HG03378 (cell line): ENCODE results near the gene DMD.
"Not testable (repeated sequence)": the region's sequence is repeated elsewhere in the genome, so short reads cannot be mapped to it uniquely, and the experiment has no call there.

ENCODE experiments used
- ATAC-seq: cut with Tn5 transposase; IDR thresholded peaks from one replicate; pipeline ENCODE4 v1.9.1; 2021; ENCODE audit warnings: mild to moderate bottlenecking, moderate library complexity; ENCODE audit not compliant: unreplicated experiment

The DMD gene

GRCh38 chrX:31649201-31649600 lies 1562.1 kb downstream of the DMD start:
- ATAC-seq, result no peak

GRCh38 chrX:31633349-31633748 lies 1578.0 kb downstream of the DMD start:
- no peak for ATAC-seq

- no peak for ATAC-seq
Measured at GRCh38 chrX:31629195-31629594, 1582.2 kb downstream of the DMD start.

GRCh38 chrX:31609130-31609529 lies 1602.2 kb downstream of the DMD start:
- no peak for ATAC-seq

- ATAC-seq, result no peak
Measured at GRCh38 chrX:31608638-31609037, 1602.7 kb downstream of the DMD start.

GRCh38 chrX:31606771-31607170 lies 1604.6 kb downstream of the DMD start:
- ATAC-seq, result no peak

- ATAC-seq, result peak; percentile 94
Measured at GRCh38 chrX:31604629-31605221, 1606.6 kb downstream of the DMD start.

- no peak for ATAC-seq
Measured at GRCh38 chrX:31603411-31604120, 1607.8 kb downstream of the DMD start.

- ATAC-seq, result no peak
Measured at GRCh38 chrX:31600823-31601222, 1610.5 kb downstream of the DMD start.

GRCh38 chrX:31593353-31593752 lies 1618.0 kb downstream of the DMD start:
- ATAC-seq, result no peak

- no peak for ATAC-seq
Measured at GRCh38 chrX:31591355-31591754, 1620.0 kb downstream of the DMD start.

- ATAC-seq, result no peak
Measured at GRCh38 chrX:31590581-31591114, 1620.7 kb downstream of the DMD start.

GRCh38 chrX:31589503-31589902 lies 1621.8 kb downstream of the DMD start:
- ATAC-seq, result no peak

GRCh38 chrX:31588355-31588754 lies 1623.0 kb downstream of the DMD start:
- no peak for ATAC-seq

- not testable (repeated sequence) for ATAC-seq
Measured at GRCh38 chrX:31583892-31584291, 1627.5 kb downstream of the DMD start.

GRCh38 chrX:31580726-31581125 lies 1630.6 kb downstream of the DMD start:
- no peak for ATAC-seq

GRCh38 chrX:31580227-31580626 lies 1631.1 kb downstream of the DMD start:
- ATAC-seq, result no peak

GRCh38 chrX:31572360-31572759 lies 1639.0 kb downstream of the DMD start:
- ATAC-seq, result no peak

- ATAC-seq, result no peak
Measured at GRCh38 chrX:31570658-31571057, 1640.7 kb downstream of the DMD start.

- ATAC-seq, result no peak
Measured at GRCh38 chrX:31563792-31564191, 1647.6 kb downstream of the DMD start.

GRCh38 chrX:31555506-31555905 lies 1655.8 kb downstream of the DMD start:
- ATAC-seq, result no peak

GRCh38 chrX:31551913-31552312 lies 1659.4 kb downstream of the DMD start:
- ATAC-seq, result no peak
